HG03095 (cell line): ENCODE results near the gene PAX6.
"Not testable (repeated sequence)": the region's sequence is repeated elsewhere in the genome, so short reads cannot be mapped to it uniquely, and the experiment has no call there.

ENCODE experiments used
- ATAC-seq: cut with Tn5 transposase; IDR thresholded peaks from one replicate; pipeline ENCODE4 v1.9.1; 2021; ENCODE audit warnings: moderate library complexity; ENCODE audit not compliant: unreplicated experiment

Gene PAX6

GRCh38 chr11:31772412-31772811 lies 38.7 kb downstream of the PAX6 start:
- ATAC-seq: no peak

- no peak for ATAC-seq
These were observed 41.0 kb downstream of the PAX6 start for GRCh38 chr11:31770011-31770700.

- no peak for ATAC-seq
These were observed 42.1 kb downstream of the PAX6 start for GRCh38 chr11:31768749-31769640.

GRCh38 chr11:31767685-31768084 lies 43.4 kb downstream of the PAX6 start:
- ATAC-seq: no peak

- ATAC-seq: no peak
These were observed 44.1 kb downstream of the PAX6 start for GRCh38 chr11:31767066-31767465.

- no peak for ATAC-seq
These were observed 46.4 kb downstream of the PAX6 start for GRCh38 chr11:31764766-31765165.

GRCh38 chr11:31764261-31764660 lies 46.9 kb downstream of the PAX6 start:
- no peak for ATAC-seq

GRCh38 chr11:31763296-31763695 lies 47.8 kb downstream of the PAX6 start:
- ATAC-seq: no peak

GRCh38 chr11:31761636-31762035 lies 49.5 kb downstream of the PAX6 start:
- no peak for ATAC-seq

- no peak for ATAC-seq
These were observed 53.8 kb downstream of the PAX6 start for GRCh38 chr11:31757260-31757835.

GRCh38 chr11:31747581-31747980 lies 63.5 kb downstream of the PAX6 start:
- no peak for ATAC-seq

GRCh38 chr11:31740731-31741368 lies 70.3 kb downstream of the PAX6 start:
- not testable (repeated sequence) for ATAC-seq

GRCh38 chr11:31740131-31740530 lies 71.0 kb downstream of the PAX6 start:
- no peak for ATAC-seq
